KMS-11 (cell line): ENCODE measurements around the gene SOSTDC1.
"Not testable (repeated sequence)": the region's sequence is repeated elsewhere in the genome, so short reads cannot be mapped to it uniquely, and the experiment has no call there.

Source experiments
- H2AFZ ChIP-seq: fragments of 200-600 bp; sonication (generic); 2 replicates; pipeline ENCODE4 v1.6.1; 2016; ENCODE audit warnings: antibody characterized with exemption, mixed run types, low read depth
- H3K27ac ChIP-seq: fragments of 200-600 bp; sonication (generic); 2 replicates; pipeline ENCODE4 v1.6.1; 2016; ENCODE audit warnings: mild to moderate bottlenecking, mixed run types
- H3K27me3 ChIP-seq: fragments of 200-600 bp; sonication (generic); 2 replicates; pipeline ENCODE4 v1.6.1; 2017; ENCODE audit warnings: mild to moderate bottlenecking, low read depth, mixed run types, moderate library complexity; ENCODE audit not compliant: insufficient read depth
- H3K36me3 ChIP-seq: fragments of 200-600 bp; sonication (generic); 2 replicates; pipeline ENCODE4 v1.6.1; 2017; ENCODE audit warnings: mild to moderate bottlenecking, mixed run types; ENCODE audit not compliant: insufficient read depth
- H3K4me1 ChIP-seq: fragments of 200-600 bp; sonication (generic); 2 replicates; pipeline ENCODE4 v1.6.1; 2016; ENCODE audit warnings: mild to moderate bottlenecking, low read depth, mixed run types; ENCODE audit not compliant: poor library complexity, severe bottlenecking
- H3K4me2 ChIP-seq: fragments of 200-600 bp; sonication (generic); 2 replicates; pipeline ENCODE4 v1.7.0; 2016; ENCODE audit warnings: mild to moderate bottlenecking, mixed run types
- H3K4me3 ChIP-seq: fragments of 200-600 bp; sonication (generic); IDR thresholded peaks from 2 replicates; pipeline ENCODE4 v1.6.1; 2017; ENCODE audit warnings: low read depth, low read length, mixed read lengths; ENCODE audit not compliant: insufficient read depth
- H3K79me2 ChIP-seq: fragments of 200-600 bp; sonication (generic); 2 replicates; pipeline ENCODE4 v1.6.1; 2016; ENCODE audit warnings: low read depth, mixed run types; ENCODE audit not compliant: insufficient read depth
- H3K9ac ChIP-seq: fragments of 200-600 bp; sonication (generic); 2 replicates; pipeline ENCODE4 v1.6.1; 2016; ENCODE audit warnings: mild to moderate bottlenecking, mixed run types
- H4K20me1 ChIP-seq: fragments of 200-600 bp; sonication (generic); 2 replicates; pipeline ENCODE4 v1.6.1; 2016; ENCODE audit warnings: mild to moderate bottlenecking, mixed run types; ENCODE audit not compliant: insufficient read depth
- TF ChIP-seq, protein P1 (sequence below): fragments of 200-600 bp; sonication (generic); conservative IDR thresholded peaks from 2 replicates; pipeline ENCODE4 v1.6.1; 2017; ENCODE audit warnings: low read depth, mild to moderate bottlenecking, antibody characterized with exemption, low read length, moderate library complexity, mixed read lengths

Gene SOSTDC1

DNA sequence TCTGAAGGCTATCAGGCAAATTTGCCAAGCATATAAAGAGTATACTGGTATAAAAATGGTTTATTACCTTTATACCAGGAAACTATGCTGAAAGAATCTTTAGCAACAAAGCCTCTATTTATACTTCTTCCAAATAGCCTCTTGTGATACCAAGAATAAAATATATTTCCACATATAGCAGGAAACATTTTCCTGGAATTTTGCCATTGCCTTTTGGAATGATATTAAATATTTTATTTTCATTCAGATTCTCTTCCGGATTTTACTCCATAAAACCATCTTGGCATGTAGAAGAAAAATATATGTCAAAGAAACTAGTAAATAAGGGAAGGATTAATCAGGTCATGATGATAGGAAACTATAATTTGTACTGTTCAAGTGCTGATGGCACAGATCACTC is 17.7 kb downstream of the SOSTDC1 start:
- Histone ChIP-seq H3K79me2 (no peaks in the 10 kb centered on the region), H3K4me3 (no peak overlapping the region), H4K20me1 (no peaks in the 10 kb centered on the region), H3K9ac (no peak overlapping the region), H3K4me2 (no peak overlapping the region), H3K4me1 (no peaks in the 10 kb centered on the region), H3K36me3 (no peaks in the 10 kb centered on the region), H2AFZ (no peak overlapping the region), H3K27ac (no peak overlapping the region), H3K27me3 (no peaks in the 10 kb centered on the region)
- TF ChIP-seq, protein P1, sequence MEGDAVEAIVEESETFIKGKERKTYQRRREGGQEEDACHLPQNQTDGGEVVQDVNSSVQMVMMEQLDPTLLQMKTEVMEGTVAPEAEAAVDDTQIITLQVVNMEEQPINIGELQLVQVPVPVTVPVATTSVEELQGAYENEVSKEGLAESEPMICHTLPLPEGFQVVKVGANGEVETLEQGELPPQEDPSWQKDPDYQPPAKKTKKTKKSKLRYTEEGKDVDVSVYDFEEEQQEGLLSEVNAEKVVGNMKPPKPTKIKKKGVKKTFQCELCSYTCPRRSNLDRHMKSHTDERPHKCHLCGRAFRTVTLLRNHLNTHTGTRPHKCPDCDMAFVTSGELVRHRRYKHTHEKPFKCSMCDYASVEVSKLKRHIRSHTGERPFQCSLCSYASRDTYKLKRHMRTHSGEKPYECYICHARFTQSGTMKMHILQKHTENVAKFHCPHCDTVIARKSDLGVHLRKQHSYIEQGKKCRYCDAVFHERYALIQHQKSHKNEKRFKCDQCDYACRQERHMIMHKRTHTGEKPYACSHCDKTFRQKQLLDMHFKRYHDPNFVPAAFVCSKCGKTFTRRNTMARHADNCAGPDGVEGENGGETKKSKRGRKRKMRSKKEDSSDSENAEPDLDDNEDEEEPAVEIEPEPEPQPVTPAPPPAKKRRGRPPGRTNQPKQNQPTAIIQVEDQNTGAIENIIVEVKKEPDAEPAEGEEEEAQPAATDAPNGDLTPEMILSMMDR: no peak

DNA sequence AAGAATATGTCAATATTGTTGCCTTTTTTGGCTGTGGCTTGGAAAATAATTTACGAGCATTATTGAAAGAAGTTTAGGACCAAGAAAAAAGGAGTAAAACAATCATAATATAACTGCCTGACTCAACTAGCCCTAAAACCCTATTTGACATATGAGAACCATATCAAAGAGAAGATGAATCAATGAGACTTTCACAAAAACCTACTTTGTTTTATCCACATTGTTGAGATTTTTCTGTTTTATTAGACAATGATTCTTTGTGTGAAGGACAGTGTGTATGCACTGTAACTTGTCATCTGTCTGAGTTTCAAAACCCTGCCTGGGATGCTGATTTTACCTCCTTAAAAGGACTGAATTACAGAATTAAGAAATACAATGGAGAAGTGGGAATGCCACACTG is 19.0 kb downstream of the SOSTDC1 start:
- no peak overlapping the region for H3K4me2 ChIP-seq
- no peaks in the 10 kb centered on the region for H4K20me1 ChIP-seq
- H3K36me3 ChIP-seq: no peaks in the 10 kb centered on the region
- TF ChIP-seq, protein P1: no peak
- no peak overlapping the region for H3K9ac ChIP-seq
- no peak overlapping the region for H2AFZ ChIP-seq
- H3K4me3 ChIP-seq: no peak overlapping the region
- no peaks in the 10 kb centered on the region for H3K27me3 ChIP-seq
- H3K27ac ChIP-seq: no peak overlapping the region
- no peaks in the 10 kb centered on the region for H3K79me2 ChIP-seq
- H3K4me1 ChIP-seq: no peaks in the 10 kb centered on the region

DNA sequence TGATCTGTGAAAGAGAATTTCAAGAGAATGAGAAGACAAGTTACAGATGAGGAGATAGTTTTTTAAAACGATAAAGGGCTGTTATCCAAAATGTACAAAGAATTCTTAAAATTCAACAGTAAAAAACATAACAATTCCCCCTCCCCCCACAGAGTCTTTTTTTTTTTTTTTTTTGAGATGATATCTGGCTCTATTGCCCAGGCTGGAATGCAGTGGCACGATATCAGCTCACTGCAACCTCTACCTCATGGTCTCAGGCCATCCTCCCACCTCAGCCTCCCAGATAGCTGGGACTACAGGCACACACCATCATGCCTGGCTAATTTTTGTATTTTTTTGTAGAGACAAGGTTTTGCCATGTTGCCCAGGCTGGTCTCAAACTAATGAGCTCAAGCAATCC is 21.7 kb downstream of the SOSTDC1 start:
- not testable (repeated sequence) for H3K4me1 ChIP-seq, H2AFZ ChIP-seq, H3K27ac ChIP-seq, H3K4me2 ChIP-seq, H4K20me1 ChIP-seq, H3K4me3 ChIP-seq, H3K79me2 ChIP-seq, H3K27me3 ChIP-seq, H3K9ac ChIP-seq, H3K36me3 ChIP-seq

DNA sequence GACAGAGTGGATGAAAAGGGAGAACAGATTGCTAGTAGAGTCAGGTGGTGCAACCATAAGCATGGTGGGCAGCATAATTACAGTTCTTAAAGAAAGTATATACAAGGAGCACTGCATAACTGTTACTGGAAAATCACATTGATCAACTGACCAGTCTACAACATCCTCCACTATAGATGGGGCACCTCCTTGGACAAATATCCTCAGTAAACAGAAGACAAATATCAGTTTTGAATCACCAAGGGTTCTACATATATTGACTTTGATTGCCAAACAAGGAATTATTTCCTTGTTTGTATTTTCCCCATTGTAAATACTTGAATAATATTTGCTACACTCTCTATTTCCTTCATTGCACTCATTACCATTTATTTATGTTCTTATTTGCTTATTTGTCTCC is 26.6 kb downstream of the SOSTDC1 start:
- no peak overlapping the region for H2AFZ ChIP-seq
- H3K36me3 ChIP-seq: no peaks in the 10 kb centered on the region
- H3K27me3 ChIP-seq: no peaks in the 10 kb centered on the region
- H3K9ac ChIP-seq: no peak overlapping the region
- H3K79me2 ChIP-seq: no peaks in the 10 kb centered on the region
- no peaks in the 10 kb centered on the region for H4K20me1 ChIP-seq
- no peaks in the 10 kb centered on the region for H3K4me1 ChIP-seq
- H3K4me2 ChIP-seq: no peak overlapping the region
- H3K27ac ChIP-seq: no peak overlapping the region
- TF ChIP-seq, protein P1: no peak
- no peak overlapping the region for H3K4me3 ChIP-seq

DNA sequence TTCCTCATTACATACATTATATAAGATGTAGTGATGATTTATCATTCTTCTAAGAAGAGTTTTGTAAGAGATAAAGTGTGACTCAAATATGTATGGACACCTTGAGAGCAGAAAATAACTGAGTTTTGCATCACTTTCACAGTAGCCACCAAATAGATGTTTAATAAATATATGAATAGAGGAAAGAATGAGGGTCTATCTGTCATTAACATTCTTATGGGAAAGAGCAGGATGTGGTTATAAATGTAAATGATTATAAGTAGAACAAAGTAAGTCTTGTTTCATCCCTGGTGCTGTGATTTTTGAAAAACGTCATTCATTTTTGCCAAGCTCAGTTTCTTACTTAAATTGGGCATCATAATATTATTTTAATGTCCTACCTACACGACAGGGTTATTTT is 29.2 kb downstream of the SOSTDC1 start:
- no peak overlapping the region for H3K4me3 ChIP-seq
- H3K4me2 ChIP-seq: no peak overlapping the region
- H2AFZ ChIP-seq: no peak overlapping the region
- no peak overlapping the region for H3K9ac ChIP-seq
- H3K36me3 ChIP-seq: no peaks in the 10 kb centered on the region
- no peaks in the 10 kb centered on the region for H3K27me3 ChIP-seq
- TF ChIP-seq, protein P1: no peak
- H3K4me1 ChIP-seq: no peaks in the 10 kb centered on the region
- H4K20me1 ChIP-seq: no peaks in the 10 kb centered on the region
- no peaks in the 10 kb centered on the region for H3K79me2 ChIP-seq
- no peak overlapping the region for H3K27ac ChIP-seq
